Caco-2 (cell line): ENCODE measurements around the gene FCAMR. TPM values are rescaled to one million over a fixed set of nuclear protein-coding genes. Genes with fewer than 3 reads are reported as not detected.

Source experiments
- BruUV-seq: library from RNA; stranded (reverse); fragments of 400-500 nt; replicated peaks from 2 replicates; lab custom pipeline; 2021; lab: Mats Ljungman, UMichigan
- CTCF ChIA-PET: fragments of 300-600 bp; sonication (Branson Sonifier 250); formaldehyde crosslinking; loops from one replicate; lab custom pipeline; 2022; ENCODE audit warnings: antibody characterized with exemption; lab: Charles Lee
- POLR2A ChIA-PET: fragments of 300-600 bp; sonication (Branson Sonifier 250); formaldehyde crosslinking; loops from one replicate; lab custom pipeline; 2022; ENCODE audit warnings: antibody characterized with exemption; lab: Charles Lee
- DNase-seq, 2 experiments: peaks; one replicate each; pipeline versions ENCODE4 v3.0.0 to v3.0.0-alpha.2; 2020 to 2022
- H3K27me3 ChIP-seq: replicated peaks from 2 replicates; pipeline ENCODE4 v1.6.0; 2011; ENCODE audit warnings: low read length; ENCODE audit not compliant: control insufficient read depth, insufficient read depth
- H3K36me3 ChIP-seq: 2 replicates; pipeline ENCODE4 v1.5.1; 2011; ENCODE audit warnings: low read length; ENCODE audit not compliant: control insufficient read depth, insufficient read depth
- H3K4me1 ChIP-seq: fragments of 250-450 bp; sonication (Bioruptor Pico); 2 replicates; pipeline ENCODE4 v1.5.1; 2020; ENCODE audit warnings: mild to moderate bottlenecking
- H3K4me3 ChIP-seq: 2 replicates; pipeline ENCODE4 v1.5.1; 2011; ENCODE audit warnings: low read depth, mild to moderate bottlenecking, control low read depth, low read length
- H3K9me3 ChIP-seq: fragments of 250-450 bp; sonication (Bioruptor Pico); 2 replicates; pipeline ENCODE4 v1.5.1; 2020; ENCODE audit warnings: mild to moderate bottlenecking, moderate library complexity
- H3K27ac Mint-ChIP-seq: one replicate; pipeline ENCODE4 v1.8.0; 2022; ENCODE audit warnings: mixed read lengths; ENCODE audit not compliant: unreplicated experiment
- H3K27me3 Mint-ChIP-seq: one replicate; pipeline ENCODE4 v1.8.0; 2022; ENCODE audit warnings: mixed read lengths; ENCODE audit not compliant: insufficient read depth, unreplicated experiment
- H3K36me3 Mint-ChIP-seq: one replicate; pipeline ENCODE4 v1.8.0; 2022; ENCODE audit warnings: mild to moderate bottlenecking, mixed read lengths; ENCODE audit not compliant: insufficient read depth, unreplicated experiment
- H3K4me1 Mint-ChIP-seq: one replicate; pipeline ENCODE4 v1.8.0; 2022; ENCODE audit warnings: low read depth, mixed read lengths; ENCODE audit not compliant: unreplicated experiment
- H3K4me3 Mint-ChIP-seq: one replicate; pipeline ENCODE4 v1.8.0; 2022; ENCODE audit warnings: mild to moderate bottlenecking, moderate library complexity, mixed read lengths; ENCODE audit not compliant: unreplicated experiment
- H3K9me3 Mint-ChIP-seq: one replicate; pipeline ENCODE4 v1.8.0; 2022; ENCODE audit warnings: mixed read lengths; ENCODE audit not compliant: unreplicated experiment
- CTCF ChIP-seq, 2 experiments: fragments of 200-600 bp in 1 of 2; IDR thresholded peaks; 1 replicate in 1 of 2; 2 replicates in 1 of 2; pipeline versions ENCODE4 v1.5.1 to v1.8.0; 2011 to 2022; ENCODE audit warnings: antibody characterized with exemption in 1 of 2, control low read depth in 1 of 2, inconsistent platforms in 1 of 2, low read depth in 1 of 2, low read length in 1 of 2, mild to moderate bottlenecking in 1 of 2, moderate library complexity in 1 of 2; ENCODE audit not compliant: insufficient read depth in 1 of 2, severe bottlenecking in 1 of 2, unreplicated experiment in 1 of 2
- intact Hi-C: fragments of 100-400 bp; cut with micrococcal nuclease; formaldehyde crosslinking; loops from one replicate; pipeline ENCODE4 v1.10.0; 2022; ENCODE audit not compliant: unreplicated experiment
- total RNA-seq: library from RNA; stranded (reverse); gene quantifications from 2 replicates; pipeline ENCODE4 v1.2.3, GENCODE V29; 2022

FCAMR gene
- total RNA-seq, 1 experiment from 2014 or later = 0.18 TPM

GRCh38 chr1:206985162-206985749, 15.0 kb upstream of the FCAMR start:
- intact Hi-C loops = no loop called here
- Histone ChIP-seq H3K27me3 (no peaks in the 10 kb centered on the region), H3K36me3 (no peaks in the 10 kb centered on the region), H3K4me1 (0 out of 2 replicates have a peak, but pooled peaks cover 4% of the 10 kb centered on the region), H3K9me3 (no peaks in the 10 kb centered on the region), H3K4me3 (no peak overlapping the region)
- POLR2A ChIA-PET = no interaction called here
- Mint-ChIP-seq H3K36me3 (no peaks in the 10 kb centered on the region), H3K27ac (no peak overlapping the region), H3K4me3 (no peak overlapping the region), H3K4me1 (no peaks in the 10 kb centered on the region), H3K9me3 (no peaks in the 10 kb centered on the region), H3K27me3 (no peaks in the 10 kb centered on the region)
- no TSS peak for BruUV-seq
- CTCF ChIA-PET = no interaction called here
- TF ChIP-seq CTCF (IDR thresholded peaks at IDR 0.05; ENCODE audit: insufficient read depth in 1 of 2, low read depth in 1 of 2, low read length in 1 of 2, severe bottlenecking in 1 of 2, unreplicated experiment in 1 of 2) = no peak
- no peak for DNase-seq

- Mint-ChIP-seq H3K27me3 (no peaks in the 10 kb centered on the region), H3K4me1 (peaks cover 22% of the 10 kb centered on the region), H3K9me3 (no peaks in the 10 kb centered on the region), H3K36me3 (no peaks in the 10 kb centered on the region), H3K4me3 (no peak overlapping the region), H3K27ac (no peak overlapping the region)
- no TSS peak for BruUV-seq
- no peaks in the 10 kb centered on the region for H3K27me3 ChIP-seq
- H3K4me3 ChIP-seq = no peak overlapping the region
- ChIA-PET CTCF (interaction anchor here (0.5 to 4.7 kb wide), 21 partner anchors 9 to 351 kb away, joined by 3 to 68 read pairs (median 5); partner anchors contain the start of gene C1orf116), POLR2A (no interaction called here)
- H3K36me3 ChIP-seq = no peaks in the 10 kb centered on the region
- H3K9me3 ChIP-seq = no peaks in the 10 kb centered on the region
- DNase-seq = peak; percentile 69 to 71
- intact Hi-C loops = loop anchor here (1.0 to 5.0 kb wide), 12 partner anchors 25 to 515 kb away; partner anchors contain the start of genes CR1 and IL20
- peak; percentile 76 to 89 for TF ChIP-seq CTCF (IDR thresholded peaks at IDR 0.05; ENCODE audit: insufficient read depth in 1 of 2, low read depth in 1 of 2, low read length in 1 of 2, severe bottlenecking in 1 of 2, unreplicated experiment in 1 of 2)
- H3K4me1 ChIP-seq = peaks cover 18% of the 10 kb centered on the region
These were observed 12.0 kb upstream of the FCAMR start for GRCh38 chr1:206982216-206982615.

- Histone ChIP-seq H3K4me1 (peaks cover 22% of the 10 kb centered on the region), H3K27me3 (no peaks in the 10 kb centered on the region), H3K4me3 (no peak overlapping the region), H3K36me3 (no peaks in the 10 kb centered on the region), H3K9me3 (no peaks in the 10 kb centered on the region)
- intact Hi-C loops = loop anchor here (1.0 to 5.0 kb wide), 2 partner anchors 44 to 518 kb away; partner anchors contain the start of gene CR1
- peak in 1 of 2 experiments; percentile 50 for DNase-seq
- no peak overlapping the region for H3K4me3 Mint-ChIP-seq
- no peaks in the 10 kb centered on the region for H3K36me3 Mint-ChIP-seq
- POLR2A ChIA-PET = no interaction called here
- peak; percentile 61 to 82 for TF ChIP-seq CTCF (IDR thresholded peaks at IDR 0.05; ENCODE audit: insufficient read depth in 1 of 2, low read depth in 1 of 2, low read length in 1 of 2, severe bottlenecking in 1 of 2, unreplicated experiment in 1 of 2)
- no peaks in the 10 kb centered on the region for H3K27me3 Mint-ChIP-seq
- no TSS peak for BruUV-seq
- no peak overlapping the region for H3K27ac Mint-ChIP-seq
- H3K9me3 Mint-ChIP-seq = no peaks in the 10 kb centered on the region
- H3K4me1 Mint-ChIP-seq = peaks cover 24% of the 10 kb centered on the region
- CTCF ChIA-PET = interaction anchor here (0.6 to 4.7 kb wide), 11 partner anchors 18 to 206 kb away, joined by 3 to 51 read pairs (median 4); partner anchors contain the start of gene PIGR
These were observed 9.3 kb upstream of the FCAMR start for GRCh38 chr1:206979379-206980043.
